GM12878 (cell line): ENCODE measurements around the gene DLG2. TPM values are rescaled to one million over a fixed set of nuclear protein-coding genes. Genes with fewer than 3 reads are reported as not detected.
A peak's percentile ranks its signal among the peaks of the same experiment; 100 is the strongest.

Experiments used
- ATAC-seq: fragments of 200-7000 bp; cut with Tn5 transposase; 3 replicates; pipeline ENCODE4 v1.9.1; 2020; ENCODE audit warnings: mild to moderate bottlenecking, moderate library complexity
- BruUV-seq: library from RNA; stranded (reverse); fragments of 400-500 nt; replicated peaks from 2 replicates; lab custom pipeline; 2021; lab: Mats Ljungman, UMichigan
- CTCF ChIA-PET: fragments of 300-600 bp; sonication (Branson Sonifier 250); formaldehyde crosslinking; extraction: SDS; loops from one replicate; lab custom pipeline; 2021; ENCODE audit warnings: inconsistent platforms; lab: Yijun Ruan, JAX
- POLR2A ChIA-PET: fragments of 350-600 bp; formaldehyde crosslinking; extraction: SDS; loops from one replicate; lab custom pipeline; 2021; ENCODE audit warnings: inconsistent platforms; lab: Charles Lee
- RAD21 ChIA-PET: fragments of 300-600 bp; sonication (Branson Sonifier 250); formaldehyde crosslinking; loops from one replicate; lab custom pipeline; 2023; ENCODE audit warnings: antibody characterized with exemption; ENCODE audit not compliant: unreplicated experiment; lab: Charles Lee
- SMC1A ChIA-PET: fragments of 300-600 bp; sonication (Branson Sonifier 250); formaldehyde crosslinking; loops from one replicate; lab custom pipeline; 2023; ENCODE audit not compliant: unreplicated experiment, uncharacterized antibody; lab: Charles Lee
- DNase-seq: peaks from one replicate; pipeline ENCODE4 v3.0.0-alpha.2; 2011; ENCODE audit warnings: low read depth, low spot score
- FAIRE-seq: peaks from 3 replicates; lab custom pipeline; 2011; peaks lifted over from hg19 to GRCh38; lab: Jason Lieb, UNC
- H2AFZ ChIP-seq: 2 replicates; pipeline ENCODE4 v1.6.0; 2011; ENCODE audit warnings: low read depth, low read length, control low read depth; ENCODE audit not compliant: control insufficient read depth
- H3K27ac ChIP-seq: 2 replicates; pipeline ENCODE4 v1.5.1; 2011; ENCODE audit warnings: control low read depth; ENCODE audit not compliant: control insufficient read depth, insufficient read depth
- H3K27me3 ChIP-seq, 2 experiments: replicated peaks in 1 of 2; 2 replicates each; pipeline versions ENCODE4 v1.6.0 to v1.6.1; 2011; ENCODE audit warnings: low read length in 1 of 2; ENCODE audit not compliant: control insufficient read depth in 2 of 2, insufficient read depth in 2 of 2
- H3K36me3 ChIP-seq, 2 experiments: 2 replicates each; pipeline ENCODE4 v1.5.1; 2011; ENCODE audit warnings: low read length in 1 of 2; ENCODE audit not compliant: control insufficient read depth in 2 of 2, insufficient read depth in 2 of 2
- H3K4me1 ChIP-seq: 2 replicates; pipeline ENCODE4 v1.6.1; 2011; ENCODE audit warnings: mild to moderate bottlenecking, low read length, moderate library complexity, mixed read lengths; ENCODE audit not compliant: control insufficient read depth, insufficient read depth
- H3K4me2 ChIP-seq: 2 replicates; pipeline ENCODE4 v1.6.0; 2011; ENCODE audit warnings: control low read depth; ENCODE audit not compliant: control insufficient read depth, insufficient read depth
- H3K4me3 ChIP-seq: fragments of 200-600 bp; sonication (generic); 2 replicates; pipeline ENCODE4 v1.5.1; 2016
- H3K79me2 ChIP-seq: 2 replicates; pipeline ENCODE4 v1.6.0; 2011; ENCODE audit warnings: low read length; ENCODE audit not compliant: control insufficient read depth, insufficient read depth
- H3K9ac ChIP-seq: 2 replicates; pipeline ENCODE4 v1.8.0; 2011; ENCODE audit warnings: low read length, control low read depth, mixed read lengths; ENCODE audit not compliant: control insufficient read depth, insufficient read depth
- H3K9me3 ChIP-seq: replicated peaks from 3 replicates; pipeline ENCODE4 v1.5.1; 2011; ENCODE audit warnings: mild to moderate bottlenecking, low read length; ENCODE audit not compliant: control insufficient read depth, insufficient read depth
- H4K20me1 ChIP-seq: 2 replicates; pipeline ENCODE4 v1.6.0; 2011; ENCODE audit not compliant: control insufficient read depth, insufficient read depth
- ELK1 ChIP-seq: IDR thresholded peaks from 2 replicates; pipeline ENCODE4 v1.6.1; 2012; ENCODE audit warnings: low read depth, low read length, improper control_type of control experiment
- EZH2 ChIP-seq: IDR thresholded peaks from 2 replicates; pipeline ENCODE4 v1.6.1; 2012; ENCODE audit warnings: low read depth, mild to moderate bottlenecking, control low read depth, inconsistent platforms, low read length, borderline replicate concordance; ENCODE audit not compliant: control insufficient read depth
- HCFC1 ChIP-seq: fragments of 150-350 bp; IDR thresholded peaks from 2 replicates; pipeline ENCODE4 v1.6.1; 2014; ENCODE audit warnings: low read length
- JUNB ChIP-seq: IDR thresholded peaks from 2 replicates; pipeline ENCODE4 v1.6.1; 2016; ENCODE audit warnings: antibody characterized with exemption, mild to moderate bottlenecking
- MTA2 ChIP-seq: fragments of 450-650 bp; IDR thresholded peaks from 2 replicates; pipeline ENCODE4 v1.6.1; 2016; ENCODE audit warnings: low read depth, mild to moderate bottlenecking, moderate library complexity
- PAX5 ChIP-seq: IDR thresholded peaks from 2 replicates; pipeline ENCODE4 v1.6.1; 2011; ENCODE audit warnings: low read depth, low read length, borderline replicate concordance
- RAD21 ChIP-seq: IDR thresholded peaks from 2 replicates; pipeline ENCODE4 v1.6.1; 2011; ENCODE audit warnings: mild to moderate bottlenecking, low read depth, low read length, moderate library complexity; ENCODE audit not compliant: insufficient read depth
- SMAD5 ChIP-seq: IDR thresholded peaks from 2 replicates; pipeline ENCODE4 v1.6.1; 2016; ENCODE audit warnings: antibody characterized with exemption, low read depth
- SPI1 ChIP-seq: IDR thresholded peaks from 2 replicates; pipeline ENCODE4 v1.6.1; 2011; ENCODE audit warnings: low read depth, mild to moderate bottlenecking, low read length, moderate library complexity, borderline replicate concordance; ENCODE audit not compliant: insufficient read depth
- YBX1 ChIP-seq: fragments of 450-650 bp; IDR thresholded peaks from 2 replicates; pipeline ENCODE4 v1.6.1; 2016; ENCODE audit warnings: antibody characterized with exemption
- ZBED1 ChIP-seq: IDR thresholded peaks from 2 replicates; pipeline ENCODE4 v1.6.1; 2016; ENCODE audit warnings: borderline replicate concordance
- ZNF207 ChIP-seq: fragments of 450-650 bp; IDR thresholded peaks from 2 replicates; pipeline ENCODE4 v1.6.1; 2014; ENCODE audit warnings: antibody characterized with exemption, mild to moderate bottlenecking, borderline replicate concordance
- ZNF24 ChIP-seq: fragments of 450-650 bp; IDR thresholded peaks from 2 replicates; pipeline ENCODE4 v1.6.1; 2017; ENCODE audit warnings: antibody characterized with exemption, mild to moderate bottlenecking
- WGBS: methylation state at CpG from one replicate; pipeline ENCODE4 v1.1.6; 2016; ENCODE audit warnings: low lambda C conversion rate; ENCODE audit not compliant: insufficient replicate concordance, insufficient coverage; ENCODE audit errors: missing lambda C conversion rate; 5-methylcytosine and 5-hydroxymethylcytosine counted together
- in situ Hi-C: fragments of 300-500 bp; cut with MboI; formaldehyde crosslinking; loops from 9 replicates; pipeline ENCODE4 v1.14.3; 2018; ENCODE audit warnings: mixed read lengths
- intact Hi-C: fragments of 100-400 bp; cut with micrococcal nuclease; formaldehyde crosslinking; loops from one replicate; pipeline ENCODE4 v1.14.2; 2022; ENCODE audit not compliant: unreplicated experiment
- polyA plus RNA-seq, 11 experiments: library from polyadenylated mRNA; depleted of rRNA in 4 of 11; unstranded in 6 of 11; stranded (reverse) in 5 of 11; fragments of >200 nt; fragmentation: Nextera tagmentation in 4 of 11; fragmentation: Illumina TruSeq in 1 of 11; extraction: Ambion mirVana in 4 of 11; extraction: Trizol in 1 of 11; gene quantifications; 1 replicate in 1 of 11; 2 replicates in 10 of 11; pipeline versions ENCODE4 v1.2.1 to v1.2.3, GENCODE V29; 2011 to 2016; ENCODE audit warnings: inconsistent platforms in 2 of 11, missing spikeins in 2 of 11, low read depth in 1 of 11
- total RNA-seq, 4 experiments: library from RNA; depleted of rRNA in 3 of 4; stranded (reverse); fragments of >200 nt in 3 of 4; fragmentation: Illumina TruSeq in 1 of 4; extraction: Trizol in 1 of 4; gene quantifications; 2 replicates each; pipeline versions ENCODE4 v1.2.1 to v1.2.3, GENCODE V29; 2013 to 2021
- TF ChIP-seq, protein P1 (sequence below): fragments of 450-650 bp; IDR thresholded peaks from 2 replicates; pipeline ENCODE4 v1.6.1; 2017; ENCODE audit warnings: low read depth, mild to moderate bottlenecking, moderate library complexity

DLG2 gene
- total and polyA plus RNA-seq, 10 of the 15 experiments (the other 5 are each of a cell fraction or from before 2014, with no cell fraction given), result 0.09 to 0.98 (median 0.35) TPM

DNA sequence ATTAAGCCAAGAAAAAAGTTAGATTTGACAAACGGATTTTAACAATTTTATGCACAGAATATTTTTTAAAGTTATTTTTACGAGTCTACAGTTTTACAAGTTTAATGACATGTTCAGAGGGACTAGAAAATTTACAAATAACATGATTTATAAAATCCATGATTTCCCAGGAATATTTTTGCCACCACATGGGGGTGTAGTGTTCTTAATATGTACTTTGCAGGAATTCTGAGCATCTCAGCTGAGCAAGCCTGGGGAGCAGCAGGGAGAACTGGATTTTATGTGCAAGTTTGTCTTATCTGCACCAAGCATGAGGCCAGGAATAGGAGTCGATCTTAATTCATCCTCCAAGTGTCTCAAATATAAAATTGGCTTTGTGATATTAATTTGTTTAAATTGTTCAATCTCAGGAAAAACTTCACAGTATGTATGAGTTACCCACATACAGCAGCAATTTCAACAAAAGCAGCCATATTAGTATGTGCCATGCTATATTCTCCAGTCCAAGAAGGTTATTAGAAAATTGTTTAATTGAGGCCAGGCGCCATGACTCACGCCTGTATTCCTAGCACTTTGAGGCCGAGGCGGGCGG is 826.3 kb downstream of the DLG2 start:
- ATAC-seq, result no peak
- RAD21 ChIA-PET, result no interaction called here
- intact Hi-C loops (no loop called here), in situ Hi-C loops (no loop called here)
- Histone ChIP-seq H4K20me1 (no peaks in the 10 kb centered on the region), H3K4me2 (no peak overlapping the region), H3K27me3 (no peaks in the 10 kb centered on the region), H2AFZ (no peak overlapping the region), H3K36me3 (no peaks in the 10 kb centered on the region), H3K79me2 (no peaks in the 10 kb centered on the region), H3K9me3 (no peaks in the 10 kb centered on the region), H3K9ac (no peak overlapping the region), H3K4me3 (no peak overlapping the region), H3K27ac (no peak overlapping the region), H3K4me1 (no peaks in the 10 kb centered on the region)
- TF ChIP-seq RAD21 (0 out of 2 replicates have a peak, but pooled peaks have one; percentile 5), JUNB (no peak)
- WGBS, result 30% methylated on average over 8 of the region's 8 CpGs
- no peak for DNase-seq
- CTCF ChIA-PET, result no interaction called here
- FAIRE-seq, result no peak
- POLR2A ChIA-PET, result no interaction called here
- SMC1A ChIA-PET, result interaction anchor here (1.0 kb wide), 1 partner anchor 11 kb away, joined by 3 read pairs; no protein-coding TSS in a partner anchor
- BruUV-seq, result no TSS peak

- BruUV-seq, result no TSS peak
- ATAC-seq (no peak), FAIRE-seq (no peak), DNase-seq (no peak)
- H3K9ac ChIP-seq, result no peak overlapping the region
- ChIA-PET POLR2A (no interaction called here), RAD21 (no interaction called here), SMC1A (no interaction called here), CTCF (interaction anchor here (1.1 kb wide), 1 partner anchor 31 kb away, joined by 4 read pairs; no protein-coding TSS in a partner anchor)
- no peaks in the 10 kb centered on the region for H4K20me1 ChIP-seq
- H3K36me3 ChIP-seq, result no peaks in the 10 kb centered on the region
- no peaks in the 10 kb centered on the region for H3K79me2 ChIP-seq
- in situ Hi-C loops, result no loop called here
- no peak overlapping the region for H3K4me2 ChIP-seq
- H3K27me3 ChIP-seq, result no peaks in the 10 kb centered on the region
- no peaks in the 10 kb centered on the region for H3K4me1 ChIP-seq
- no peak overlapping the region for H2AFZ ChIP-seq
- no peak overlapping the region for H3K27ac ChIP-seq
- WGBS, result 34% methylated on average over 3 of the region's 3 CpGs
- H3K4me3 ChIP-seq, result no peak overlapping the region
- H3K9me3 ChIP-seq, result no peaks in the 10 kb centered on the region
- intact Hi-C loops, result no loop called here
- TF ChIP-seq, protein P1, sequence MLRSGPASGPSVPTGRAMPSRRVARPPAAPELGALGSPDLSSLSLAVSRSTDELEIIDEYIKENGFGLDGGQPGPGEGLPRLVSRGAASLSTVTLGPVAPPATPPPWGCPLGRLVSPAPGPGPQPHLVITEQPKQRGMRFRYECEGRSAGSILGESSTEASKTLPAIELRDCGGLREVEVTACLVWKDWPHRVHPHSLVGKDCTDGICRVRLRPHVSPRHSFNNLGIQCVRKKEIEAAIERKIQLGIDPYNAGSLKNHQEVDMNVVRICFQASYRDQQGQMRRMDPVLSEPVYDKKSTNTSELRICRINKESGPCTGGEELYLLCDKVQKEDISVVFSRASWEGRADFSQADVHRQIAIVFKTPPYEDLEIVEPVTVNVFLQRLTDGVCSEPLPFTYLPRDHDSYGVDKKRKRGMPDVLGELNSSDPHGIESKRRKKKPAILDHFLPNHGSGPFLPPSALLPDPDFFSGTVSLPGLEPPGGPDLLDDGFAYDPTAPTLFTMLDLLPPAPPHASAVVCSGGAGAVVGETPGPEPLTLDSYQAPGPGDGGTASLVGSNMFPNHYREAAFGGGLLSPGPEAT, result no peak
- TF ChIP-seq SMAD5 (no peak), MTA2 (no peak), PAX5 (no peak), SPI1 (no peak), ZNF207 (no peak), EZH2 (no peak), ZBED1 (no peak), ELK1 (no peak), HCFC1 (no peak), ZNF24 (no peak), YBX1 (no peak)
Measured at GRCh38 chr11:84799112-84799511, 828.0 kb downstream of the DLG2 start.
